22Rv1 (cell line): ENCODE results near the gene KRT77.

Experiments
- ZFX ChIP-seq: fragments of 450-650 bp; IDR thresholded peaks from 2 replicates; pipeline ENCODE4 v1.6.1; 2017; ENCODE audit warnings: antibody characterized with exemption, borderline replicate concordance
- TF ChIP-seq, protein P1 (sequence below): fragments of 450-650 bp; IDR thresholded peaks from 2 replicates; pipeline ENCODE4 v1.5.1; 2017; ENCODE audit warnings: mild to moderate bottlenecking

DNA sequence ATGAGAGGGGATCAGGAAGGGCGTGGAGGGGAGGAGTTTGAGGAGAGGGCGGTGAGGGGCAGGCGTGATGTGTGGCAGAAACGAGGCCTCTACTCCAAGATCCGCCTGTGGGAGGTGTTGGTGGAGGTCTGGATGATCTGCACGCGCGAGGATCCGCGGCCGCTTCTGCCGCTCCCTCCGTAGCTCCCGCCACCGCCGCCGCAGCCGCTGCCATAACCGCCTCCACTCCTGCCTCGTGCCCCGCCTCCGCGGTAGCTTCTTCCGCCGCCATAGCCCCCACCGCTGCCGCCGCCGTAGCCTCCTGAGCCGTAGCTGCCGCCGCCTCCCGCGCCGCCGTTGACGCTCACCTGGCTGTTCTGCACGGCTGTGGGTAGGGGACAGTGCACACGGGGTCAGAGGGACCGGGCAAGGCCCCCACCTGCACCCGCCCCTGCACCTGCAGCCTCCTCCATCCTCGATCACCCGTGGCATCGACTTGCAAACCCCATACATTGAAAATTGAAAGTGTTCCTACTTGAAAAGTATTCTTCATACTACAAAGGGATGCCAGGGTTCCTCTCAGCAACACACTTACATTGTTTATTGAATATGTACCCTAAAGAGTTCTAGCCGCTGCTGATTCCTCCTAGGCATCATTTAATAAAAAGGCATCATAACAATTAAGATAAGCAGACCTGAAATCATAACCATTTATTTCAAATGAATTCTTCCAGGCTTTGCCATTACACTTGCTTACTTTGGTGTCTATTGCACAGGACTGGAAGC, 12.1 kb downstream of the KRT77 start:
- TF ChIP-seq, protein P1, sequence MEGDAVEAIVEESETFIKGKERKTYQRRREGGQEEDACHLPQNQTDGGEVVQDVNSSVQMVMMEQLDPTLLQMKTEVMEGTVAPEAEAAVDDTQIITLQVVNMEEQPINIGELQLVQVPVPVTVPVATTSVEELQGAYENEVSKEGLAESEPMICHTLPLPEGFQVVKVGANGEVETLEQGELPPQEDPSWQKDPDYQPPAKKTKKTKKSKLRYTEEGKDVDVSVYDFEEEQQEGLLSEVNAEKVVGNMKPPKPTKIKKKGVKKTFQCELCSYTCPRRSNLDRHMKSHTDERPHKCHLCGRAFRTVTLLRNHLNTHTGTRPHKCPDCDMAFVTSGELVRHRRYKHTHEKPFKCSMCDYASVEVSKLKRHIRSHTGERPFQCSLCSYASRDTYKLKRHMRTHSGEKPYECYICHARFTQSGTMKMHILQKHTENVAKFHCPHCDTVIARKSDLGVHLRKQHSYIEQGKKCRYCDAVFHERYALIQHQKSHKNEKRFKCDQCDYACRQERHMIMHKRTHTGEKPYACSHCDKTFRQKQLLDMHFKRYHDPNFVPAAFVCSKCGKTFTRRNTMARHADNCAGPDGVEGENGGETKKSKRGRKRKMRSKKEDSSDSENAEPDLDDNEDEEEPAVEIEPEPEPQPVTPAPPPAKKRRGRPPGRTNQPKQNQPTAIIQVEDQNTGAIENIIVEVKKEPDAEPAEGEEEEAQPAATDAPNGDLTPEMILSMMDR: no peak
- no peak for TF ChIP-seq ZFX
